Stimulated activated naive CD8-positive, alpha-beta T cell treated with anti-CD3 and anti-CD28 coated beads, Interleukin-15, Interleukin-2, amounts not matched to agents 100 ng/mL and 50 ng/mL, for 24 hours (primary cell): ENCODE data around the gene KRTAP10-7.
"Not testable (repeated sequence)": the region's sequence is repeated elsewhere in the genome, so short reads cannot be mapped to it uniquely, and the experiment has no call there.

Experiments used
- H3K27ac Mint-ChIP-seq: one replicate; pipeline ENCODE4 v1.8.0; 2021; ENCODE audit warnings: mild to moderate bottlenecking, mixed read lengths
- H3K27me3 Mint-ChIP-seq: one replicate; pipeline ENCODE4 v1.8.0; 2021; ENCODE audit warnings: mixed read lengths
- H3K36me3 Mint-ChIP-seq: one replicate; pipeline ENCODE4 v1.8.0; 2021; ENCODE audit warnings: low read depth, mixed read lengths
- H3K4me1 Mint-ChIP-seq: one replicate; pipeline ENCODE4 v1.8.0; 2021; ENCODE audit warnings: low read depth, mixed read lengths
- H3K4me3 Mint-ChIP-seq: one replicate; pipeline ENCODE4 v1.8.0; 2021; ENCODE audit warnings: mild to moderate bottlenecking, mixed read lengths
- H3K9me3 Mint-ChIP-seq: one replicate; pipeline ENCODE4 v1.8.0; 2021; ENCODE audit warnings: mixed read lengths

KRTAP10-7 gene

DNA sequence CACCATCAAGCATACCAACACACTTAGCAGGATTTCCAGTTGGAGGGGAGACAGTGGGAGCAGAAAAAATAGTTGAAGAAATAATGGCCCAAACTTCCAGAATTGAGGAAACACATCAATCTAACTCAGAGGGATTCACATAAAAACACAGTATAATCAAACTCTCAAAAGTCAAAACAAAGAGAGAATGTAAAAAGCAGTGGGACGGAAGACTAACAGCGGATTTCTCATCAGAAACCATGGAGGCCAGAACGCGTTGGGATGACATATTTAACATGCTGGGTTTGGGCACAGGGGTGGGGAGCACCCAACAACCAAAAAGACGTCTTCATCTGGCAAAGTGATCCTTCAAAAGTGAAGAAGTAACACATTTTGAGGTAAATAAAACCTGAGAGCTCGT is 19.5 kb downstream of the KRTAP10-7 start:
- Mint-ChIP-seq H3K27ac (no peak overlapping the region), H3K27me3 (no peaks in the 10 kb centered on the region), H3K9me3 (peaks cover 53% of the 10 kb centered on the region), H3K36me3 (peaks cover 34% of the 10 kb centered on the region), H3K4me3 (no peak overlapping the region), H3K4me1 (peaks cover 42% of the 10 kb centered on the region)

DNA sequence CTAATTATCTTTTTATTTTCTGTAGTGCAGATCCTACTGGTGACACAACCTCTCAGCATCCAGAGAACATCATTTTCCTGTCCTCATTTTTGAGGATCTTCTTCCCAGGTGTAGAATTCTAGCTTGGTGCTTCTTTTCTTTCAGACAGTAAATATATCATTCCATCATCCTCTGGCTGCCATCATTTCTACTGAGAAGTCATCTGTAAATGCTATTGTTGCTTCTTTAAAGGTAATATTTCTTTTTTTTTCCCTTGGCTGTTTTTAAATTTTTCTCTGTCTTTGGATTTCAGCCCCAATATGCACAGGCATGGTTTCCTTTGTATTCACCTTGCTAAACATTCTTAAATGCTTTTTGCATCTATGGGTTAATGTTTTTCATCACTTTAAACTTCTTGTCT is 23.2 kb downstream of the KRTAP10-7 start:
- Mint-ChIP-seq H3K4me1 (peaks cover 24% of the 10 kb centered on the region), H3K9me3 (peaks cover 51% of the 10 kb centered on the region)

DNA sequence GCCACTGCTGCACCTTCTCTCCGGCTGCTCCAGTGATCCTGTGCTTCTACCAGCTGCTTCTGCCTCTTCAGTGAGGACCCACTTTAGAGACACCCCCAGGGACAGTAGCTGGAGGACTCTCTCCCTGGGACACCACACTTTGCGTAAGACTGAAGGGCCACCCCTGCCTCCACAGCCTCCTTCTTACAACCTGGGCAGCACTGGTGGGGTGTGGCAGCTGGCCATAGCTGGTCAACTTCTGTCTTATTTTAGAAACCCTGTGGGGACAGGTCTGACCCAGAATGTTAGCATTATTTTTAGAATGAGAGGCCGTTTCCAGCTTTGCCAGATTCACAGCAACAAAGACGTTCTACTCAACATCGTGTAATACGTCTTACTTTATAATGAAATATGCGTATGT is 25.4 kb downstream of the KRTAP10-7 start:
- peaks cover 41% of the 10 kb centered on the region for H3K9me3 Mint-ChIP-seq

More for the DNA sequence above, 23.2 kb downstream of the KRTAP10-7 start:
- H3K4me3 Mint-ChIP-seq, result no peak overlapping the region
- peaks cover 34% of the 10 kb centered on the region for H3K36me3 Mint-ChIP-seq
- H3K27me3 Mint-ChIP-seq, result no peaks in the 10 kb centered on the region
- no peak overlapping the region for H3K27ac Mint-ChIP-seq

DNA sequence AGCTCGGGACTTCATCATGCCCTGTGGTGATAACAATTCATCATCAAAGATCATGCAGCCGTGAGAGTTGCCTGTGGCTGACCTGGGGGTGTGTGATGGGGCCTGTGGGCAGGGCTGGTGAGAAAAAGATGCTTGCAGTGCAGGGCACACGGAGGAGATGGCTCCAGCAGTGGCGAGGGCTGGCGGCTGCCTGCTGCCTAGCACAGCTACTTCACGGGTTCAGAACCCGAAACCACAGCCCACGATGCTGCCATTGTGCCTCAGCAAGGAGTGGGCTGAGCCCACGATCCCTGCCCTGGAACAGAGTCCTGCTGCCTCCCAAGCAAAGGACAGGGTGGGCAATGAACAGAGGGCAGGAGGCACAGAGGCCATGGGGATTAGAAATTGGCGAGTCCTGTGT is 25.9 kb downstream of the KRTAP10-7 start:
- Mint-ChIP-seq H3K4me1 (peaks cover 25% of the 10 kb centered on the region), H3K9me3 (peaks cover 43% of the 10 kb centered on the region), H3K4me3 (no peak overlapping the region), H3K27me3 (no peaks in the 10 kb centered on the region), H3K36me3 (peaks cover 27% of the 10 kb centered on the region), H3K27ac (no peak overlapping the region)

More for the DNA sequence above, 25.4 kb downstream of the KRTAP10-7 start:
- Mint-ChIP-seq H3K27me3 (no peaks in the 10 kb centered on the region), H3K36me3 (peaks cover 24% of the 10 kb centered on the region), H3K4me3 (no peak overlapping the region), H3K4me1 (peaks cover 24% of the 10 kb centered on the region), H3K27ac (no peak overlapping the region)

DNA sequence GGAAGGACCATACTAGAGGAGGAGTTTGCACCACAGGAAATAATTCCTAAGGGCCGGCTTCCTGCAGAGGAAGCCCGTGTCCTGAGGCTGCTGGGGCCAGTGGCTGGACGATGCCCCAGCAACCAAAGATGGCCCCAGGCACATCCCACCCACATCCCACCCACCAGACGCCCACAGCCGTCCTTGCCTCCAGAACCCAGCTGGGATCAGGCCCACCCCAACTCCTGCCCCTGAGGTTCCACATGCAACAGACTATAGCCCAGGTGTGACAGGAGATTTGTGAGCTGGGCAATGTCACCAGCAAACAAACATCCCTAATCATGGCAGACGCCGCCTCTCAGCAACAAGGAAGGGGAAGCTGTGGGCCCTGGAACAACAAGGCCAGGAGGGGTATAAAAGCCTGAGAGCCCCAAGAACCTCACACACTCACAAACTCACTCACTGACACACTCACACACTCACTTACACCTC is 26.3 kb downstream of the KRTAP10-7 start, which contains the start of gene KRTAP10-9:
TSS of gene KRTAP10-9 (plus strand) at position 421 of the 471 bp plus-strand sequence. CDS start 79 bp downstream, outside the sequence.
- Mint-ChIP-seq H3K27ac (no peak within 1 kb of the TSS), H3K4me1 (peaks cover 25% of the 10 kb centered on the region), H3K27me3 (no peaks in the 10 kb centered on the region), H3K36me3 (peaks cover 30% of the 10 kb centered on the region), H3K4me3 (no peak within 1 kb of the TSS), H3K9me3 (peaks cover 46% of the 10 kb centered on the region)

DNA sequence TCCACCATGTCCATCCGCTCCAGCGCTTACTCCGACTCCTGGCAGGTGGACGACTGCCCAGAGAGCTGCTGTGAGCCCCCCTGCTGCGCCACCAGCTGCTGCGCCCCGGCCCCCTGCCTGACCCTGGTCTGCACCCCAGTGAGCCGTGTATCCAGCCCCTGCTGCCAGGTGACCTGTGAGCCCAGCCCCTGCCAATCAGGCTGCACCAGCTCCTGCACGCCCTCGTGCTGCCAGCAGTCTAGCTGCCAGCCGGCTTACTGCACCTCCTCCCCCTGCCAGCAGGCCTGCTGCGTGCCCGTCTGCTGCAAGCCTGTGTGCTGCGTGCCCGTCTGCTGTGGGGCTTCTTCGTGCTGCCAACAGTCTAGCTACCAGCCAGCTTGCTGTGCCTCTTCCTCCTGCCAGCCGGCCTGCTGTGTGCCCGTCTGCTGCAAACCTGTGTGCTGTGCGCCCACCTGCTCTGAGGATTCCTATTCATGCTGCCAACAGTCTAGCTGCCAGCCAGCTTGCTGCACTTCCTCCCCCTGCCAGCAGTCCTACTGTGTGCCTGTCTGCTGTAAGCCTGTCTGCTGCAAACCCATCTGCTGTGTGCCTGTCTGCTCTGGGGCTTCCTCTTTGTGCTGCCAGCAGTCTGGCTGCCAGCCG is 26.9 kb downstream of the KRTAP10-7 start:
- not testable (repeated sequence) for H3K4me3 Mint-ChIP-seq, H3K27me3 Mint-ChIP-seq, H3K27ac Mint-ChIP-seq
- Mint-ChIP-seq H3K9me3 (peaks cover 50% of the 10 kb centered on the region), H3K4me1 (peaks cover 25% of the 10 kb centered on the region), H3K36me3 (peaks cover 35% of the 10 kb centered on the region)

DNA sequence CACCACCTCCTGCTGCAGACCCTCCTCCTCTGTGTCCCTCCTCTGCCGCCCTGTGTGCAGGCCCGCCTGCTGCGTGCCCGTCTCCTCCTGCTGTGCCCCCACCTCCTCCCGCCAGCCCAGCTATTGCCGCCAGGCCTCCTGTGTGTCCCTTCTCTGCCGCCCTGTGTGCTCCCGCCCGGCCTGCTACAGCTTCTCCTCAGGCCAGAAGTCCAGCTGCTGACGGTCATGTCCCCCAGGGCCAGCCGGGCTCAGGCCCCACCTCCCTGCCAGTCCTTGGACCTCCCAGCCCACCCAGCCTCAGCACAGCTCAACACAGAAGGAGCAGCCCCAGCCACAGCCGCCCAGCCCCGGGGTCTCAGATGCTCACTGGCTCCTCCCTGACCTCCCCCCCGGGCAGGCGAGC is 27.4 kb downstream of the KRTAP10-7 start:
- not testable (repeated sequence) for H3K4me3 Mint-ChIP-seq, H3K27ac Mint-ChIP-seq, H3K27me3 Mint-ChIP-seq
- peaks cover 35% of the 10 kb centered on the region for H3K36me3 Mint-ChIP-seq
- peaks cover 25% of the 10 kb centered on the region for H3K4me1 Mint-ChIP-seq
- H3K9me3 Mint-ChIP-seq, result peaks cover 46% of the 10 kb centered on the region

DNA sequence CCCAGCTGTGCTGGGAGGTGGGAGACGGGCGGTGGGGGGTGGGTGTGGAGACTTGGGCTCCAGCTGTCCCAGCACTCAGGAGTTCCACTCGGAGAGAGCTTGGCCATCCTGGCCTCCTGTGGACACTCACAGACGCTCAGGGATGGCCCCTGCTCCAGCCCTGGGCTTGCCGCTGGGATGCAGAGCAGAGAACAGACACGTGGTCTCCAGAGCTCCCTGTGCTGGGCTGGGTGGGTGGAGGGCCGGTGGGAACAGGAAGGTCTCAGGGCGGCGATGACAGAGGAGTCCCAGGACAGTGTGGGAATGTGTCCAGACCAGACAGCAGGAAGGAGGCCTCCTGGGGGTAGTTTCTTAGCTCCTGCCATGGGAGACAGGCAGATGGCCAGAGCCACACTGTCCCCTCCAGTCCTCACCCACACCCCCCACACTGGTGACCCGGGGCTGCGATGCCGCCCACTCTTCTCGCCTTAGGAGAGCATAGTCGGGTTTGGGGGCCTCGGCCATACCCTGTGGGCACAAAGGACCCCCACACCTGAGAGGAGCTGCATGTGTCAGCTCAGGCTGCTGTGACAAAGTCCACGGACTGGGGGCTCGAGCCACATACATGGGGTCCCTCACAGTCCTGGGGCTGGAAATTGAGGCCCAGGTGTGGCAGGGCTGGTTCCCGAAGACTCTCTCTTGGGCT is 28.5 kb downstream of the KRTAP10-7 start:
- H3K27me3 Mint-ChIP-seq, result no peaks in the 10 kb centered on the region
- H3K9me3 Mint-ChIP-seq, result peaks cover 43% of the 10 kb centered on the region
- H3K27ac Mint-ChIP-seq, result no peak overlapping the region
- peaks cover 25% of the 10 kb centered on the region for H3K4me1 Mint-ChIP-seq
- H3K4me3 Mint-ChIP-seq, result no peak overlapping the region
- peaks cover 28% of the 10 kb centered on the region for H3K36me3 Mint-ChIP-seq

DNA sequence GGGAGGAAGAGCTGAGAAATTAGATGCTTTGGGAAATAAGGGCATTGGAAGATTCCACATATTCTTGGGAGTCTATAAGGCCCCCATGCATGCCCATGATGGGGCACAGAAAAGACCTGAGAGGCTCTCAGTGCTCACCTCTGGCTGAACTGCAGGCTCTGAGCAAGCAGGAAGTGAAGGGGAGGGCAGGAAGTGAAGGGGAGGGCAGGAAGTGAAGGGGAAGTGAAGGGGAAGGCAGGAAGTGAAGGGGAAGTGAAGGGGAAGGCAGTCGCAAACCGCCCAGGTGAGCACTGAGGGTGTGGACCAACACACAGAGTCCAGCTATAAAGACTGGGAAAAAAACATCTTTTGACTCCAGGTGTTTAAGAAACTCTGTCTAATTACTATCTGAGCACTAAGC is 30.0 kb downstream of the KRTAP10-7 start:
- H3K36me3 Mint-ChIP-seq, result peaks cover 20% of the 10 kb centered on the region
- H3K4me3 Mint-ChIP-seq, result no peak overlapping the region
- no peaks in the 10 kb centered on the region for H3K27me3 Mint-ChIP-seq
- peaks cover 25% of the 10 kb centered on the region for H3K4me1 Mint-ChIP-seq
- peak overlapping the region; percentile 63 for H3K27ac Mint-ChIP-seq
- peaks cover 30% of the 10 kb centered on the region for H3K9me3 Mint-ChIP-seq

DNA sequence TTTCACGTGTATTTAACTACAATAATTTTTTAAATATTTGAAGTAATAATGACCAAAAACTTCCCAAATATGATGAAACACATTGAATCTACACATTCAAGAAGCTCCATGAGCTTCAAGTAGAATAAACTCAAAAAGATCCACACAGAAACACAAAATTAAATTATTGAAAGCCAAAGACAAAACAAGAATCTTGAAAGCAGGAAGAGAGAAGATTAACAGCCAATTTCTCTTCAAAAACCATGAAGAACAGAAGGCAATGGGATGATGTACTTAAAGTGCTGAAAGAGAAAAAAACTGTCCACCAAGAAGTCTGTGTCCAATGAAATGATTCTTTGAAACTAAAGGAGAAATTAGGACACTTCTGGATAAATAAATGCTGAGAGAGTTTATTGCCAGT is 31.7 kb downstream of the KRTAP10-7 start:
- peaks cover 20% of the 10 kb centered on the region for H3K36me3 Mint-ChIP-seq
- no peak overlapping the region for H3K4me3 Mint-ChIP-seq
- H3K4me1 Mint-ChIP-seq, result peaks cover 21% of the 10 kb centered on the region
- H3K27me3 Mint-ChIP-seq, result no peaks in the 10 kb centered on the region
- H3K27ac Mint-ChIP-seq, result no peak overlapping the region
- peaks cover 30% of the 10 kb centered on the region for H3K9me3 Mint-ChIP-seq

DNA sequence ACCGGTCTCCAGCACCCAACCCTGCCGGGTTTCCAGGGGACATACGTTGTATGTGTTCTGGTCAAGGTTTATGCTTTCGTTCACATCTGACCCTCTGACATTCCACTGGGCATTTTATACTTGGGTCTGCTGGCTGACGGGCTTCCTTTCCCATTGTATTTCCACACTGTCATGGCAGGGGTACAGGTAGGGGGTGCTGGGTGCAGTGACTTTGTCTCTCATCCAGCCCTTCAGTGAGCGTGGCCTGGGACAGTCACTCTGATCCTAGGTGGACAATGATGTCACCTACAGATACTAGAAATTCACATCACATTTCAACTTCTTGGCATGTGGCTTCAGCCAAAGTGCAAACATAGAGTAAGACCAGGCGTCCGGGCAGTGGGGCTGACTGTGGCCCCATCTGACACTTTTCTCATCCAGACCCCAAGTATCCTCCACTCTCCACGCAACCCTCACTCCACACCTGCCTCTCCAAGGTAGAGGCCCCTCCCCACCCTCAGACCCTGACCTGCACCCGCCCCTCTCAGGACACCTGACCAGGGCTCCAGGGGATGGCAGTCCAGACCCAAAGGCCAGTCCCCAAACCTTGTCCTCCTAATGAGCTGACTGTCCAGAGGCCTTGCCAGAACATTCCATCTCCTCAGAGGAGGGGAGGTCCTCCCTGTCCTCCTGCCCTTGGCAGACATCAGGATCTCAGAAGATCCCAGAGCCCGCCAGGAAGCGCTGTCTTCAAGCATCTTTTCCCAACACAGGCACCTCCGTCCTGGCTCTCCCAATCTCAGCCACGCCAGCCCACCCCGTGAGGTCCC is 36.0 kb downstream of the KRTAP10-7 start:
- Mint-ChIP-seq H3K27me3 (peaks cover 3% of the 10 kb centered on the region), H3K36me3 (peaks cover 7% of the 10 kb centered on the region), H3K4me1 (no peaks in the 10 kb centered on the region), H3K27ac (no peak overlapping the region), H3K9me3 (peaks cover 29% of the 10 kb centered on the region), H3K4me3 (no peak overlapping the region)

DNA sequence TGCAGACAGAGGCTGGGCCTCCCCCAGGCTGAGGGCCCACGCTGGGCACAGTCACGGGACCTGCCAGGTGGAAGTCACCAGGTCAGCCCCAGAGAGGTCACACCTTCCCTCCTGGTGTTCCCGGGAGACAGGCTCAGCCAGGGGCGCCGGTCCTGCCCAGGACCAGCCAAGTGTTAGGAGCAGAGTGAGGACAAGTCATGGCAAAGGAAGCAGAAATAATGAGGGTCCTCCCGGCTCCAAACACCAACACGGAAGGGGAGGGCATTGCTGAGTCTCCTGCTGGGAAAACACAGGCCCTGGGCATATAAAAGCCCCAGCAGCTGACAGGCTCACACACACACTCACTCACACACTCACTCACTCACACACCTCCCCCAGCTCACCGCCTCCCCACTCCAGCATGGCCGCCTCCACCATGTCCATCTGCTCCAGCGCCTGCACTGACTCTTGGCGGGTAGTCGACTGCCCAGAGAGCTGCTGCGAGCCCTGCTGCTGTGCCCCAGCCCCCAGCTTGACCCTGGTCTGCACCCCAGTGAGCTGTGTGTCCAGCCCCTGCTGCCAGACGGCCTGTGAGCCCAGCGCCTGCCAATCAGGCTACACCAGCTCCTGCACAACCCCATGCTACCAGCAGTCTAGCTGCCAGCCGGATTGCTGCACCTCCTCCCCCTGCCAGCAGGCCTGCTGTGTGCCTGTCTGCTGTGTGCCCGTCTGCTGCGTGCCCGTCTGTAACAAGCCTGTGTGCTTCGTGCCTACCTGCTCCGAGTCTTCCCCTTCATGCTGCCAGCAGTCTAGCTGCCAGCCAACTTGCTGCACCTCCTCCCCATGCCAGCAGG is 36.8 kb downstream of the KRTAP10-7 start, which contains the start of gene KRTAP10-10:
TSS of gene KRTAP10-10 (plus strand) at position 339 of the 833 bp plus-strand sequence. CDS start at position 401, 62 bp downstream.
- Mint-ChIP-seq H3K4me3 (no peak within 1 kb of the TSS), H3K36me3 (no peaks in the 10 kb centered on the region), H3K4me1 (no peaks in the 10 kb centered on the region), H3K27ac (no peak within 1 kb of the TSS), H3K9me3 (peaks cover 25% of the 10 kb centered on the region), H3K27me3 (peaks cover 3% of the 10 kb centered on the region)

DNA sequence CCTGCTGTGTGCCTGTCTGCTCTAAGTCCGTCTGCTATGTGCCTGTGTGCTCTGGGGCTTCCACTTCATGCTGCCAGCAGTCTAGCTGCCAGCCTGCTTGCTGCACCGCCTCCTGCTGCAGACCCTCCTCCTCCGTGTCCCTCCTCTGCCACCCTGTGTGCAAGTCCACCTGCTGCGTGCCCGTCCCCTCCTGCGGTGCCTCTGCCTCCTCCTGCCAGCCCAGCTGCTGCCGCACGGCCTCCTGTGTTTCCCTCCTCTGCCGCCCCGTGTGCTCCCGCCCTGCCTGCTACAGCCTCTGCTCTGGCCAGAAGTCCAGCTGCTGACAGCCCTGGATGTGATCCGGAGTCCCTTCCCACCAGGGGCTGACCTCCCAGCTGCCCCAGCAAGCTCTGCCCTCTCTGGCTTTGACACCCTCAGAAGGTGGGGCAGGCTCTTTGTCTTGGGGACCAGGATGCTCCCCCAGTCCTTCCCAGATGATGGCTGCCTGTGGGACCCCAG is 37.5 kb downstream of the KRTAP10-7 start:
- H3K9me3 Mint-ChIP-seq, result peaks cover 28% of the 10 kb centered on the region
- H3K4me1 Mint-ChIP-seq, H3K27ac Mint-ChIP-seq, H3K4me3 Mint-ChIP-seq, H3K36me3 Mint-ChIP-seq, H3K27me3 Mint-ChIP-seq: not testable (repeated sequence)
